Effector CD4-positive, alpha-beta T cell (primary cell): ENCODE results near the gene CCDC192.

Experiments used
- DNase-seq: peaks from one replicate; pipeline ENCODE4 v3.0.0-alpha.2; 2020

The CCDC192 gene

DNA sequence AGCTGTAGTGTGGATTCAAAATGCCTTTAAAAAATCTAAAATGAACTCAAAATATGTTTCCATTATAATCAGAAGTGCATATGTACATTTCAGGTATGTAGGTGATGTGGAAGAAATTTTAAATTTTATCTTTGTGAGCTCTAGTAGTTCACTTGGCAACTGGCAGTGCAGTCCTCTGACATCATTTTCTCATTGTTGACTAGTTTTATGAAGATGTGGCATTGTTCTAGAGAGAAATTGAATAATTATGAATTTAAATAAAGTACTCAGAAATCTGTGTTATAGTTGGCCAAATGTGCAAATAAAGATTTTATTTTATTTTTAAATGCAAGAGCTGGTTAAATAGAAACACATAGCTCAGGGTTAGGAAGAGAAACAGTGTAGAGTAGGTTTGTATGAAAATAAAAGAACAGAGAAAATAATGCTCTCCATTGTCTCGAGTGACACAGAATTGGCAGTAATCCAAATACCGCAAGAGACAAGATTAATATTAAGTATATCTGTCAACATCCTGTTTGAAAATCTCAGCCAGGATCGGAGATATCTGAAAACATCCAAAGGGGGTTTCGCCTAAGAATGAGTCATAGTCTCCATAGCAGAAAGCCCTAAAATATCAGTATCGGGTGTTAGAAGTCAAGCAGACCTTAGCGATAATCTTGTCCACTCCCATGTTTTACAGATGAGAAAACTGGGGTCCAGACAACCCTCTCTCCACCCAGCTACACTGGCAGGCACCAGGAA, 189.4 kb downstream of the CCDC192 start:
- DNase-seq: no peak

DNA sequence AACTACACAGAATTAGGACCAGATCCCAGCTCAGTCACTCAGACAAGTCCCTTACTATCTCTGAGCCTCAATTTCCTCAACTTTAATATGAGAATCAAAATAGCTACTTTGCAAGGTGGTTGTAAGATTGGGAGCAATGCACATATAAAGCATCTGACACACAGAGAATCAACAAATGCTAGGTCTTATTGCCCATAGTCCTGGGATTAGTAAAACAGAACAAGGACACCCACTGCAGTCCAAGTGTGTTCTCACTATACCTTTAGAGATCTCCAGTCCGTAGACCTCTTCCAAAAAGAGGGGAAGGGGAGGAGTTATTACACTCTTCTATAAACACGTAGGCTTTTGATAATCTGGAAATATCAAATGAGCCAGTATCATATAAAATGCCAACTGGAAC, 190.0 kb downstream of the CCDC192 start:
- DNase-seq: no peak

- DNase-seq: no peak
Observed at GRCh38 chr5:127894461-127894860, 191.3 kb downstream of the CCDC192 start.

DNA sequence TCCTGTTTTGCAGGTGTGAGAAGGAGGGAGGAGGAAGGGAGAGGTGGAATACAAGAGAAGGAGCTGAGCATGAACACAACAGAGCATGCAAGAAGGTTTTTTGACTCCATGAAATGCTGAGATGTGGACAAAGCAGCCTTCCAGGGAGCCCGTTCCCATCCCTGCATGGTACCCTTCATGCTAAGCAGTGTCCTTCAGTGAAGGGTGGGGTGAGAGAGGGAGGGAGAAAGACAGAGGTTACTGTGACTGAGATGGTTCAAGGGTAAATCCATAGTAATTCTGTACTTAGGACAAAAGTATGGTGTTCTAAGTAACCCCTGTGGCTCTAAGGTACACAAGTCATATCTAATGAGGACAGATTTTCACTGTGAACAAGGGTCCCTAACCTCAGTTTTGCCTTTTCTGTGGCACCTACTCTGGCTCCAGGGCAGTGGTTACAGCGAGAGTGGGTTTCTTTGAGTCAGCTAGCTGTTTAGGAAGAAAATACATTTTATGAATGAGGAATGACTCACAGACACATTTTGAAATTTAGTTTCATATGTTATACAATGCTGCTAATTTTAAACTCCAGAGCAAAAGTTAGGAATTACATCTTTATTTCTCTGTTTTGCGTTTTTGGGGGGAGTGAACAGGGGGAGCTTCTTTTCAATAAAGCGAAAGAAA, 195.5 kb downstream of the CCDC192 start:
- DNase-seq: no peak

DNA sequence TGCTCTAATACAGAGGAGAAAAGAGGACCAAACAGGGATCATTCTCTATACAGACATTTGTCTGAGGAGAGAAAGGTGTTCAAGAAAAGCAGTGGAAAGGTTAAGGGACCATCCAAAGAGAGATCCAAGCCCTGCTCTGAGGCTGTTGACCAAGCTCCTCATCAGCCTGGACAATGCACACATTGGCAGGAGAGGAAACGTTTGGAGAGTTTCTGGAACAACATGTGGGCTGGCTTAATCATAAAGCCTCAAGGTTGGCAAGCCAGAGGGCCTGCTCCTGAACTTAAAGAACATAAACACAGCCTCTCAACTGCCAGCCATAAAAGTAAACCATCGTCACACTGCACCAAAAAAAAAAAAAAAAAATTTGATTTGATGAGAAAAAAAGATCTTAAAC, 196.0 kb downstream of the CCDC192 start:
- DNase-seq: no peak

GRCh38 chr5:127906562-127907204, 203.5 kb downstream of the CCDC192 start:
- DNase-seq: no peak

DNA sequence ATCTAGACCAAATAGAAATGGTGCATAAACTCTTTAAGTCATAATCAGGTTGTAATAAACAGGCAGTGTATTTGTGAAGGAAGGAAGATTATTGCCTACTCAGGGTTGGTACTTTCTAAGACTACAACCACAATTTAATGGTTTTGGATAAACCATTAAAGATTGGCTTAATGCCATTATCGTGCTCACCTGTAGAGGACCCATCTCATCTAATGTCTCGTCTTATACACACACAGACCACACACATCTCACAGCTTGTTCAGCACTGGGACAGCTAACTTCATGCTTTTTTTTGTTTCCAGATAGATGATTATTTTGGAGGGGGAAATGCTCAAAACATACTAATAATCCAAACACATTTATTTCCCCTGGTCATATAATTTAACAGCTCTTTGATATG, 204.7 kb downstream of the CCDC192 start:
- no peak for DNase-seq

- no peak for DNase-seq
Observed at GRCh38 chr5:127909066-127909465, 205.9 kb downstream of the CCDC192 start.

GRCh38 chr5:127909821-127910220, 206.6 kb downstream of the CCDC192 start:
- no peak for DNase-seq

DNA sequence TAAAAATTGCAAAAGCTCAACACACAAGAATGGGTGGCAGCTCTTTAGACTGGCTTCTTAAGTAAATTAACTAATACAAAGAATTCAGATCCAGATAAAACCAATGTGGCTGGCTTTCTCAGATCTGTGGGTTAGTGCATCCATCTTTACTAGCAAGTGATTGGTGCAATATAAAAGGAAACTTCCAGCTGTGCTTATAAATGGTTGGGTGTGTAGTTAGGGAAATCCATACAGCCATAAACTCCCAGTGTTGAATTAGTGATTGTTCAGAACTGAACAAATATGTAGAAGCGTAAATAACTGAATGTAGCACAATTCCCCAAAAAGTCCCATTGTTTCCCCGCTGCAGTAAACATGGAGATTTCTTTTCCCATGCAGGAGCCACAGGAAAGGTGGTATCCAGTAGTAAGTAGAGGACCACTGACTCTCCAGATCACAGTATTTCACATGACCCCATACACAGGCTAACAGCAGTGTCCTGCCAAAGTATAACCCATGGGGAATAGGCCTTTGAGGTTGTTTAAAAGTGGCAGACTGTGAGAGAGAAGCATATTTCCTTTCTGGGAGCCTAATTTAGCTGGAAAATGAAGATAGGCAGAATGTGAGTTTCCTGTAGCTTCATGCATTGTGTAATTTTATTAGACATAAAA, 207.2 kb downstream of the CCDC192 start:
- no peak for DNase-seq

GRCh38 chr5:127911619-127912018, 208.4 kb downstream of the CCDC192 start:
- DNase-seq: no peak

DNA sequence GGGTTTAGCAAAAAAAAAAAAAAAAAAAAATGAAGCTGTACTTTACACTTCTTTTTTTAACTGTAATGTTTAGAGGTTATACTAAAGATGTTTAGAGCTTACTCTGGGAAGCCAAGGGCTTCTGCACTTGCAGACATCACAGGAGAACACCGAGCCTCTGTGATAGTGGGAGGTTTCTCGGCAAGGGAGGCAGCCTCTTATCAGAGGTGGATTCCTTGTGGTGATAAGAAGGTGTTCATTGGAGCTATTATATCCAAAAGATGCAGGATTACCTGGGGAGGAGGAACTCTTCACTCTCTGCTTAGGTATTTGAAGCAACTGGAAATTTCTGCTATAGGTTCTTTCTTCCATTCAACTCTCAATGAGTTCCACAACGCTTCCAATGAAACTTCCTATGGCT, 209.2 kb downstream of the CCDC192 start:
- no peak for DNase-seq

DNA sequence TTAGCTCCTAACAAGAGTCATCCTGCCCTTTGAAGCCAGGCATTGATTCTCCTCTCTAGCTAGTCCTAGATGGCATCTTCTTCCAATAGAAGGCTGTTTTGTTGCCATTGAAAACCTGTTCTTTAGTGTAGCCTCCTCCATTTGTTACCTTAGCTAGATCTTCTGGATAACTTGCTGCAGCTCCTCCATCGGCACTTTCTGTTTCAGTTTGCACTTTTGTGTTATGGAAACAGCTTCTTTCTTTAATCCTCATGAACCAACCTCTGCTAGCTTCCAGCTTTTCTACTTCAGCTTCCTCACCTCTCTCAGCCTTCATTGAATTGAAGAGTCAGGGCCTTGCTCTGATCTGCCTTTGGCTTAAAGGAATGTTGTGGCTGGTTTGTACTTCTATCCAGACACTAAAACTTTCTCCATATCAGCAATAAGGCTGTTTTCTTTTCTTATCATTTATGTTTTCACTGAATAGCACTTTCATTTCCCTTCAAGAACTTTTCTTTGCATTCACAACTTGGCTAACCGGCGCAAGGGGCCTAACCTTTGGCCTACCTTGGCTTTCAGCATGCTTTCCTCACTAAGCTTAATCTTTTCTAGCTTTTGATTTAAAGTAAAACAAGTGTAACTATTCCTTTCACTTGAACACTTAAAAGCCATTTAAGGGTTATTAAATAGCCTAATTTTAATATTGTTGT, 213.8 kb downstream of the CCDC192 start:
- no peak for DNase-seq

DNA sequence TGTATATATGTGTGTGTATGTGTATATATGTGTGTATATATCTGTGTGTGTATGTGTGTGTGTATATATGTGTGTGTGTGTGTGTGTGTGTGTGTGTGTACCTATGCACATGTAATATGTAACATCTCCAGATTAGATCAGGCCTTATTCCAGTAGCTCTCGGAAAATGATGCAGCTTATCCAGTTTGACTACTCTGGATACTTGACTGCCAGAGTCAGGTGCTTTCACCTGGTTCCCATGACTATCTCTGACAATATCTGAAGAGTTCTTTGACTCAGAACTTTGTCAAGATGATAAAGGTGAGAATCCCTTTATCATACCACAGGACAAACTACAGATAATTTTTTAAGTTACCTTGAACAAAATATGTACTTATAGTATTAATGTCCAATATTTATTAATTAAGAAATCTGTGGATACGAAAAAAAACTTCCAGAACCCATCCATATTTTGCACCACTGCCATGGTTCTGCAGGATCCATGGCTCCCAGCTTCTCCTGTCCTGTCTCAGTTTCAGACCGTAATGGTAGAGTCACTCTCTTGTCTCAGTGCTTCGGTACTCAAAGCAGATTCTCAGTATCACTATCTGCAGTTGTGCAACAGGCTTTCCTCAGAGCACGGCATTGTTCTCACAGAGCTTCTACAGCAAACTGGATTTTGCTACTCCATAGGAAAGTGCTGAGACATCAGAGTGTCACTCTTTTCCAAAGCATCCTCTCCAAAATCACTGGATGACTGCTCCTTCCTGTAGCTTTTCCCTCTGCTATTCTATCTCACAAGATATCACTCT, 216.0 kb downstream of the CCDC192 start:
- DNase-seq: no peak

DNA sequence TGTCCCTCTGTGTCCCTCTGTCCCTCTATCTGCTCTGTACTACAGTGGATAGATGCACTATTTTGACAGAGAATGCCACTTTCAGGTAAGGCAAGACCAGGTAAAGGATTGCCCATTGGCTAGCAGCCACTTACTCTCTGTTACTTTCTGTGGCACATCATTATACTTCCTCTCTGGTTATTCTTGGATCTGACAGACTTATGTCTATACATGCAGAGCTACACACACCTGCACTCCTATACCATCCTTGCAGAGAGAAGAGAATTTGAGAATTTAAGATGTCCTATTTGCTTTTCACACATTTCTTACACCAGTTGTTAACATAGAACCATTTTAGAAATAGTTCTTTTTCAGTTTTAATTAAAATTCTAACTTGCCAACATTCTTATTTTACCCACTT, 216.6 kb downstream of the CCDC192 start:
- no peak for DNase-seq

DNA sequence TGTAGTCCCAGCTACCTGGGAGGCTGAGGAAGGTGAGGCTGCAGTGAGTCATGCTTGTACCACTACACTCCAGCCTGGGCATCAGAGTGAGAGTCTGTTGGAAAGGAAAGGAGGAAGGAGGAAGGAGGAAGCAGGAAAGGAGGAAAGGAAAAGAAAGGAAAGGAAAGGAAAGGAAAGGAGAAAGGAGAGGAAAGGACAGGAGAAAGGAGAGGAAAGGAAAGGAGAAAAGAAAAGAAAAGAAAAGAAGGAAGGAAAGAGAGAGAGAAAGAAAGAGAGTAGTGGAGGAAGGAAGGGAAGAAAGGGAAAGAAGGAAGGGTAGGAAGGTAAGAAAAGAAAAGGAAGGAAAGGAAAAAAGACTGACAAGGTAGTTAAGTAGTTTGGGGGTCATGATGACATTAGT, 217.7 kb downstream of the CCDC192 start:
- DNase-seq: no peak

DNA sequence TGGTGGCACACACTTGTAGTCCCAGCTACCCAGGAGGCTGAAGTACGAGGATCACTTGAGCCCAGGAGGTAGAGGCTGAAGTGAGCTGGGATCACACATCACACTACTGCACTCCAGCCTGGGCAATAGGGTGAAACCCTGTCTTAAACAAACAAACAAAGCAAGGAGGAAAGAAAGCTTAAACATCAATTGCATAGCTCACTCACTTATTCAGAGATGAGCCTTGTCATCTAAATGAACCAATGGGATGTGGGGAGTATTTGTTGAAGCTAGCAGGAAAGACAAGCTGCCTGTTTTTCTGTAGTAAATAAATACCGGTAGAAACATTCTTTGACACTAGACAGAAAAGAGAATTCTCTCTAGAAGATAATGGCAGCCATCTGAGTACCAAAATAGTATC, 219.4 kb downstream of the CCDC192 start:
- no peak for DNase-seq

DNA sequence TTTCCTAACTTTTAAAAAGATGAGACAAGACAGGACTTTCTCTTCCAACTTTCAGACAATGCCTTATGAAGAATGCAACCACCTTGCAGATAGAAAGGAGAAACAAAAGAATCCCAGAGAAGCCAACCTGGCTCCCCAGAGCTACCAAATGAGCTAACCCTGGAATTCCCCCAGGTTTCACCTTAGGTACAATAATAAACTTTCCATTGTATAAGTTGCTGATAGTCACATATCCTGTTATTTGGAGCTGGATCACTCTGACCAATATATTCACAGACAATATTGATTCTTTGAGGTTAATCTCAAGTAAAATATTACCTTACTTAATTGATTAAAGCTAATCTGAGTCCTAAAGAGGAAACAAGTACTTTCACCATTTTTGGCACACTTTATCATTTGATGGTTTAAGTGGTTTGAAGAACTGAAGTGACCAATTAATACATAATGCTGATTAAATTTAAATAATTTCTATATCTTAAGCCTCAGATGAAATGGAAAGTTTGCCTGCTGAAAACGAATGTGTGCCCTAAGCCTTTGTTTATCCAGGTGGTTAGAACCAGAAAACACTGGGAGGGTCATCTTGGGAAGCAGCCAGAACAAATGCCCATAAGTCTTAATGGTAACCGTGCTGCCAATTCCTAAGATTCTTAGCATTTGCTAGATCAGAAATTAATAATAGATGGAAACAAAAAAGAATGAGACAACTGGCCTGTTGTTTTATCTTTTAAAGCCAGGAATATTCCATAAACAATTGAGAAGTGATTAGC, 220.8 kb downstream of the CCDC192 start:
- DNase-seq: no peak

- no peak for DNase-seq
Observed at GRCh38 chr5:127924606-127925005, 221.4 kb downstream of the CCDC192 start.

- no peak for DNase-seq
Observed at GRCh38 chr5:127925916-127926315, 222.7 kb downstream of the CCDC192 start.

- DNase-seq: no peak
Observed at GRCh38 chr5:127926974-127927373, 223.8 kb downstream of the CCDC192 start.
